ENCODE data around the gene LRBA. TPM values are rescaled to one million over a fixed set of nuclear protein-coding genes. Genes with fewer than 3 reads are reported as not detected.
A peak's percentile ranks its signal among the peaks of the same experiment; 100 is the strongest.

Gene LRBA
- total and polyA plus RNA-seq, 9 of the 15 experiments (the other 6 are each of a cell fraction or from before 2014, with no cell fraction given), result 24.2 to 88.7 (median 59.7) TPM

- Histone ChIP-seq H3K9ac (ENCODE audit: insufficient read depth in 1 of 2, low read depth in 2 of 2, low read length in 2 of 2) (no peak overlapping the region), H3K27ac (ENCODE audit: extremely low read depth, low read depth, low read length) (no peak overlapping the region), H3K4me2 (ENCODE audit: insufficient read depth, low read length) (no peak overlapping the region), H3K4me3 (no peak overlapping the region), H3K9me1 (ENCODE audit: control insufficient read depth, insufficient read depth, low read length) (no peaks in the 10 kb centered on the region), H3K27me3 (ENCODE audit: control insufficient read depth in 2 of 2, insufficient read depth in 2 of 2, low read length in 2 of 2) (no peaks in the 10 kb centered on the region), H4K20me1 (replicated peaks; ENCODE audit: control insufficient read depth, insufficient read depth, low read length) (no peaks in the 10 kb centered on the region), H3K4me1 (replicated peaks in 1 of 2; ENCODE audit: control insufficient read depth in 2 of 2, insufficient read depth in 2 of 2, low read length in 2 of 2) (no peaks in the 10 kb centered on the region), H3K79me2 (ENCODE audit: control insufficient read depth, insufficient read depth, low read length) (no peaks in the 10 kb centered on the region), H3K9me3 (replicated peaks; ENCODE audit: control insufficient read depth, insufficient read depth, low read depth, low read length) (no peaks in the 10 kb centered on the region), H2AFZ (ENCODE audit: low read depth, low read length) (no peak overlapping the region), H3K36me3 (ENCODE audit: control insufficient read depth, insufficient read depth, low read length) (peaks cover 7% of the 10 kb centered on the region; the same call in 2 of the 3 replicates)
- BruUV-seq (replicated peaks), result no TSS peak
- no peak for FAIRE-seq
- DNase-seq (ENCODE audit: extremely low read depth in 1 of 4, low spot score in 3 of 4), result peak in 1 of 4 experiments; percentile 11
- ChIA-PET POLR2A (interaction anchor here (0.8 kb wide), 1 partner anchor 501 kb away, joined by 4 read pairs; no protein-coding TSS in a partner anchor), CTCF (ENCODE audit: low intra/inter-chr PET ratio) (no interaction called here)
- no peak; the same call in 2 of the 3 replicates for ATAC-seq
- 68% methylated on average over 2 of the region's 2 CpGs for WGBS (ENCODE audit: insufficient coverage, low coverage, missing lambda C conversion rate)
- intact Hi-C loops (cut with micrococcal nuclease) (no loop called here), in situ Hi-C loops (cut with MboI) (no loop called here)
- TF ChIP-seq NCOA2 (IDR thresholded peaks at IDR 0.05; ENCODE audit: partially characterized antibody in 2 of 2) (no peak), RAD51 (IDR thresholded peaks at IDR 0.05; ENCODE audit: borderline replicate concordance, low read depth) (no peak), TCF3 (CRISPR knock-in tag; IDR thresholded peaks at IDR 0.05) (no peak), HMG20B (CRISPR knock-in tag; IDR thresholded peaks at IDR 0.05) (no peak), ELF2 (CRISPR knock-in tag; IDR thresholded peaks at IDR 0.05) (no peak), ZBTB2 (IDR thresholded peaks at IDR 0.05) (no peak), NCOR1 (IDR thresholded peaks at IDR 0.05) (no peak), STAT5A (IDR thresholded peaks at IDR 0.05; ENCODE audit: borderline replicate concordance, low read length) (no peak), XRCC5 (IDR thresholded peaks at IDR 0.05; ENCODE audit: low read depth, low read length) (no peak), ZNF785 (CRISPR knock-in tag; IDR thresholded peaks at IDR 0.05) (no peak), ATF1 (CRISPR knock-in tag; IDR thresholded peaks at IDR 0.05) (no peak), ATF1 (tag; IDR thresholded peaks at IDR 0.05) (no peak), SMARCA4 (IDR thresholded peaks at IDR 0.05) (no peak)
- TF ChIP-seq, protein P1, sequence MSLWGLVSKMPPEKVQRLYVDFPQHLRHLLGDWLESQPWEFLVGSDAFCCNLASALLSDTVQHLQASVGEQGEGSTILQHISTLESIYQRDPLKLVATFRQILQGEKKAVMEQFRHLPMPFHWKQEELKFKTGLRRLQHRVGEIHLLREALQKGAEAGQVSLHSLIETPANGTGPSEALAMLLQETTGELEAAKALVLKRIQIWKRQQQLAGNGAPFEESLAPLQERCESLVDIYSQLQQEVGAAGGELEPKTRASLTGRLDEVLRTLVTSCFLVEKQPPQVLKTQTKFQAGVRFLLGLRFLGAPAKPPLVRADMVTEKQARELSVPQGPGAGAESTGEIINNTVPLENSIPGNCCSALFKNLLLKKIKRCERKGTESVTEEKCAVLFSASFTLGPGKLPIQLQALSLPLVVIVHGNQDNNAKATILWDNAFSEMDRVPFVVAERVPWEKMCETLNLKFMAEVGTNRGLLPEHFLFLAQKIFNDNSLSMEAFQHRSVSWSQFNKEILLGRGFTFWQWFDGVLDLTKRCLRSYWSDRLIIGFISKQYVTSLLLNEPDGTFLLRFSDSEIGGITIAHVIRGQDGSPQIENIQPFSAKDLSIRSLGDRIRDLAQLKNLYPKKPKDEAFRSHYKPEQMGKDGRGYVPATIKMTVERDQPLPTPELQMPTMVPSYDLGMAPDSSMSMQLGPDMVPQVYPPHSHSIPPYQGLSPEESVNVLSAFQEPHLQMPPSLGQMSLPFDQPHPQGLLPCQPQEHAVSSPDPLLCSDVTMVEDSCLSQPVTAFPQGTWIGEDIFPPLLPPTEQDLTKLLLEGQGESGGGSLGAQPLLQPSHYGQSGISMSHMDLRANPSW (CRISPR knock-in tag; IDR thresholded peaks at IDR 0.05), result no peak
Measured at GRCh38 chr4:150476776-150477175, 538.3 kb downstream of the LRBA start.

Data from K562 (cell line).